COLO829 (cell line): ENCODE data around the gene IL1F10.

Experiments used
- DNase-seq: peaks from one replicate; pipeline ENCODE4 v3.0.0; 2012; ENCODE audit warnings: low spot score

The IL1F10 gene

GRCh38 chr2:113112441-113112840 lies 44.7 kb downstream of the IL1F10 start:
- no peak for DNase-seq

DNA sequence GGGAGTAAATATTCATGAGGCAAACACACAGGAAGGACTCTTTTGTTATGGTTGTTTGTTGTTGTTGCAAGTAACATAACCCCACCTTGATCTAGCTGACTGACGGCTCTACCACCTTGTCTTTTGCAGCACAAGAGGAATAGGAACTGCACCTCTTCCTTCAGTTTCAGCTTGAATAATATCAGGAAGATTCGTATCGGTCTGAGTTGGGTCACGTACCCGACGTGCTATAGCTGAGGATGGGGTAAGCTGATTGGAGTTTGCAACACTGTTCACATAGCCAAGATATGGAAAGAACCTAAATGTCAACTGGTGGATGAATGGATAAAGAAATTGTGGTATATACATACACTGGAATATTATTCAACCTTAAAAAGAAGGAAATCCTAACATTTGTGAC lies 45.1 kb downstream of the IL1F10 start:
- no peak for DNase-seq

DNA sequence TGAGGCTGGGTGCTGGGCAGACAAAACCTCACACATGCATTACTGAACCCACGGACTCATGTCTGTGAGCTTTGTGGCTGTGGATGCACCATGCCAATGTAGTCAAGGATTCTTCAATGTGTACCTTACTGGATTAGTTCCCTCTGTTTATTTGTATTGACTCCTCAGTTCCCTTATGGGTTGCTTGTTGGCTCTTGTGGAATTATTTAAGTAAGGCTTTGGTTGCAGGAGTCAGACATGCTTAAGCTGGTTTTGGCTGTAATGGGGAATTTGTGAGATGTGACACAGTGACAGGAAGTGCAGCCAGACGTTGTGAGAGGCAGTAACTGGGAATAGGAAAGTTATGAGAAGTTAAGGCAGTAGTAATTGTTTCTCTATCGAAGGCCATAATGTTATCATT lies 46.0 kb downstream of the IL1F10 start:
- no peak for DNase-seq

- DNase-seq, result no peak
These were observed 46.6 kb downstream of the IL1F10 start for GRCh38 chr2:113114224-113114945.

GRCh38 chr2:113114996-113115395 lies 47.2 kb downstream of the IL1F10 start:
- DNase-seq, result no peak

- DNase-seq, result no peak
These were observed 48.6 kb downstream of the IL1F10 start for GRCh38 chr2:113116100-113116958.

- no peak for DNase-seq
These were observed 49.9 kb downstream of the IL1F10 start for GRCh38 chr2:113117541-113118262.

- DNase-seq, result no peak
These were observed 50.5 kb downstream of the IL1F10 start for GRCh38 chr2:113118263-113118657.

GRCh38 chr2:113119111-113119510 lies 51.3 kb downstream of the IL1F10 start:
- DNase-seq, result no peak

GRCh38 chr2:113120861-113121260 lies 53.1 kb downstream of the IL1F10 start:
- DNase-seq, result no peak

- DNase-seq, result no peak
These were observed 54.6 kb downstream of the IL1F10 start for GRCh38 chr2:113122364-113122763.

DNA sequence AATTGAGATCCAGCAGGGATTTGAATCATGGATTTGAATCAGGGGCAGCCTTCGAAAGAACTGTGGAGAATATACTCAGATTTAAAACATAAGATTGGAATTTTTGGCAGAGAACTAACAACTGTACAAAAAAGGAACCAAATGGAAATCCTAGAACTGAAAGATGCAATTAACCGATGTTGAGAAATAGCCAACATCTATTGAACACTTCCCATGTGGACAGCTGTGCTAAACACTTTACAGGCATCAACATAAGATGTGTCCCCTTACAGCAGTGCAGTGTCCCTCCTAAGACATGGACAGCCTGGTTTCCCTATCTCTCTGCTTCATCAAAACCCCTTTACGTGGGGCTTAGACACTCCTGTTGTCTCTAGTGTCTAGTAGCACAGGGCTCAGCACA lies 56.0 kb downstream of the IL1F10 start:
- DNase-seq, result no peak

- no peak for DNase-seq
These were observed 56.6 kb downstream of the IL1F10 start for GRCh38 chr2:113124181-113124961.
